Vagina (tissue), 2 donors: ENCODE results near the gene GAN. TPM values are rescaled to one million over a fixed set of nuclear protein-coding genes. Genes with fewer than 3 reads are reported as not detected.

Experiments used
- DNase-seq, 2 donors: peaks; one replicate each; pipeline ENCODE4 v3.0.0-alpha.2; 2017; ENCODE audit errors: extremely low spot score in 2 of 2
- H3K27ac ChIP-seq: fragments of 200-600 bp; sonication (generic); one replicate; pipeline ENCODE4 v1.5.1; 2019
- H3K27me3 ChIP-seq: fragments of 200-600 bp; sonication (generic); one replicate; pipeline ENCODE4 v1.5.1; 2019
- H3K36me3 ChIP-seq, 2 donors: fragments of 200-600 bp; sonication (generic); one replicate each; pipeline ENCODE4 v1.5.1; 2017 to 2019
- H3K4me1 ChIP-seq: fragments of 200-600 bp; sonication (generic); one replicate; pipeline ENCODE4 v1.5.1; 2019
- H3K4me3 ChIP-seq, 2 donors: fragments of 200-600 bp; sonication (generic); 1 replicate in 1 of 2; 2 replicates in 1 of 2; pipeline ENCODE4 v1.5.1; 2016 to 2019
- H3K9me3 ChIP-seq: fragments of 200-600 bp; sonication (generic); one replicate; pipeline ENCODE4 v1.5.1; 2019
- CTCF ChIP-seq, 3 experiments: fragments of 450-650 bp in 2 of 3; fragments of 200-600 bp in 1 of 3; sonication (generic) in 1 of 3; IDR thresholded peaks; one replicate each; pipeline ENCODE4 v1.5.1; 2017 to 2019; ENCODE audit warnings: antibody characterized with exemption in 3 of 3, mild to moderate bottlenecking in 2 of 3, moderate library complexity in 2 of 3
- POLR2A ChIP-seq, 2 donors: fragments of 450-650 bp; IDR thresholded peaks; one replicate each; pipeline ENCODE4 v1.6.1; 2017; ENCODE audit warnings: antibody characterized with exemption in 2 of 2, mild to moderate bottlenecking in 2 of 2, moderate library complexity in 2 of 2
- POLR2AphosphoS5 ChIP-seq, 2 donors: sonication (generic); formaldehyde crosslinking; IDR thresholded peaks; one replicate each; pipeline ENCODE4 v1.9.0; 2017; ENCODE audit warnings: antibody characterized with exemption in 2 of 2, mild to moderate bottlenecking in 2 of 2, low read depth in 1 of 2; ENCODE audit not compliant: insufficient read depth in 1 of 2
- intact Hi-C: fragments of 100-400 bp; cut with DNase I; formaldehyde crosslinking; loops from one replicate; pipeline ENCODE4 v1.15.1; 2023
- total RNA-seq: library from RNA; depleted of rRNA; stranded (reverse); fragments of >200 nt; gene quantifications from one replicate; pipeline ENCODE4 v1.2.3, GENCODE V29; 2016

Gene GAN
- total RNA-seq, 1 donor from 2014 or later: 20.9 TPM

DNA sequence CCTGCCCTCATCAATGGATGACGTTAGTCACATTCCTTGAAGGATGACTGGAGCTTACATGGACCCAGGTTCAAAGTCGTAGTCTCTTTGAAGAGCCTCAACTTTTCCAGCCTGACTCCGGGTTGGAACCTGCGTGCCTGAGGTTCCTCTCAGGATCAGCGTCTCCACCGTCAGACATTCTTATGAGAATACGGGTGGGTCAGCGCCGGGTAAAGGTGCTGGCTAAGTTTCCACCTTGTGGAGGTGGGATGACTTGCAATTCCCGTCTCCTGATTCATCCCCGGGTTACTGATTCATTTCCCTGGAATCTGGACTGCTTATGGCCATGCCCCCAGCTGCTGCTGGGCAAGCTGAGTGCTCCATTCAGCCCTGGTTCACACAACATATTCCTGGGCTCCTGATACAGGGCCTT is 90.9 kb downstream of the GAN start:
- TF ChIP-seq POLR2A (IDR thresholded peaks at IDR 0.05) (no peak), CTCF (IDR thresholded peaks at IDR 0.05) (no peak), POLR2AphosphoS5 (IDR thresholded peaks at IDR 0.05; ENCODE audit: insufficient read depth in 1 of 2, low read depth in 1 of 2) (peak in 1 of 2 donors; percentile 32)
- no peaks in the 10 kb centered on the region for H3K9me3 ChIP-seq
- no peaks in the 10 kb centered on the region for H3K27me3 ChIP-seq
- intact Hi-C loops: loop anchor here (5.0 to 10.0 kb wide), 2 partner anchors 209 to 317 kb away; no protein-coding TSS in a partner anchor
- H3K4me1 ChIP-seq: peaks cover 10% of the 10 kb centered on the region
- H3K36me3 ChIP-seq: no peaks in the 10 kb centered on the region
- DNase-seq: no peak
- H3K4me3 ChIP-seq: no peak overlapping the region
- H3K27ac ChIP-seq: no peak overlapping the region

DNA sequence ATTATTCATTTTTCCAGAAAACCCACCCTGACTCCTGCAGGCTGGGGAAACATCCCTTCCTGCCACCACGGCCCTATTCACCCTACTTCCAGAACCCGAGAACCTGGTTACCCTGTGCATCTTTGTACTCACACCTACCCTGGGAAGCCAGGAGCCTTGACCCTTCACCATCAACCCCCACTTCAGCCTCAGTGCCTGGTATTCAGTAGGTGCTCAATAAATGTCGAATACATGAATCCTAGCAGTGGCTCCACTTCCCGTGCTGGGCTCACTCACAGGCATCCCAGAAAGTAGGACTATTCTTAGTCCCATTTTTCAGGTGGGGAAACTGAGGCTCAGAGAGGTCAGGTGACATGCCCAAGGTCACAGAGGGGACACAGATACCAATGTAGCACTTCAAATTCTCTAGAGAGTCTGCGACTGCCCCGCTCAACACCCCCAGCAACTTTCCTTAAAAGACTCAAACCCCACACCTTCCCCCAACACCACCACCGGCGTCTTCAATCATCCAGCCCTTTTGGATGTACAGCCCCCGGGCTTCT is 93.7 kb downstream of the GAN start:
- intact Hi-C loops: loop anchor here (5.0 to 10.0 kb wide), 2 partner anchors 206 to 314 kb away; no protein-coding TSS in a partner anchor
- H3K4me1 ChIP-seq: peaks cover 7% of the 10 kb centered on the region

DNA sequence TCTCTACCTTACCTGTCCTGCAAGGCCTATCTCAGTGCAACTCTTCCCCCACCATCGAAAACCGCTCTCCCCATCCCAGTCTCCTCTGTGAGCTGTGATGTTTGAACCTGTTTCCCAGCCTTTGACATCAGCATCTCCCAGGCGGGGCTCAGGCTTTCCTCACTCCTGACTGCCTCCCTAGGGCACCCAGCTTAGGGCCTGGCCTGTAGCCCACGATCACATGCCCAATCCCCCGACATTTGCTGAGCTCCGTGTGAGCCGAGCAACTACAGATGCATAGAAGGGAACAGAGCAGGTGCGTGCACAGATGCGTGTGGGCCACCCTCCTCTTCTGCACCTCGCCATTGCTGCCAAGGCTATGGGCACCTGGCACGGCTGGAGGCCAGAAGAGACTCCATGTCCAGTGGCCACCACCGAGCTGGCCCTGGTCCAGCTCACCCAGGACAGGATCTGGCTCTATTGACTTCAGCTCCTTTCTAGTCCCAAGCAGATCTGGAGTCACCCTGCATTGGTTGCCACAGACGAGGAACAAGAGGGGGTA is 94.3 kb downstream of the GAN start:
- no peak for DNase-seq
- intact Hi-C loops: loop anchor here (5.0 to 10.0 kb wide), 2 partner anchors 206 to 313 kb away; no protein-coding TSS in a partner anchor
- TF ChIP-seq POLR2AphosphoS5 (IDR thresholded peaks at IDR 0.05; ENCODE audit: insufficient read depth in 1 of 2, low read depth in 1 of 2) (no peak), POLR2A (IDR thresholded peaks at IDR 0.05) (no peak), CTCF (IDR thresholded peaks at IDR 0.05) (no peak)

More for the DNA sequence above, 93.7 kb downstream of the GAN start:
- DNase-seq: no peak
- Histone ChIP-seq H3K9me3 (no peaks in the 10 kb centered on the region), H3K27me3 (no peaks in the 10 kb centered on the region), H3K4me3 (no peak overlapping the region), H3K27ac (no peak overlapping the region), H3K36me3 (no peaks in the 10 kb centered on the region)
- no peak for TF ChIP-seq POLR2A (IDR thresholded peaks at IDR 0.05)
- TF ChIP-seq POLR2AphosphoS5 (IDR thresholded peaks at IDR 0.05; ENCODE audit: insufficient read depth in 1 of 2, low read depth in 1 of 2): no peak
- no peak for TF ChIP-seq CTCF (IDR thresholded peaks at IDR 0.05)

DNA sequence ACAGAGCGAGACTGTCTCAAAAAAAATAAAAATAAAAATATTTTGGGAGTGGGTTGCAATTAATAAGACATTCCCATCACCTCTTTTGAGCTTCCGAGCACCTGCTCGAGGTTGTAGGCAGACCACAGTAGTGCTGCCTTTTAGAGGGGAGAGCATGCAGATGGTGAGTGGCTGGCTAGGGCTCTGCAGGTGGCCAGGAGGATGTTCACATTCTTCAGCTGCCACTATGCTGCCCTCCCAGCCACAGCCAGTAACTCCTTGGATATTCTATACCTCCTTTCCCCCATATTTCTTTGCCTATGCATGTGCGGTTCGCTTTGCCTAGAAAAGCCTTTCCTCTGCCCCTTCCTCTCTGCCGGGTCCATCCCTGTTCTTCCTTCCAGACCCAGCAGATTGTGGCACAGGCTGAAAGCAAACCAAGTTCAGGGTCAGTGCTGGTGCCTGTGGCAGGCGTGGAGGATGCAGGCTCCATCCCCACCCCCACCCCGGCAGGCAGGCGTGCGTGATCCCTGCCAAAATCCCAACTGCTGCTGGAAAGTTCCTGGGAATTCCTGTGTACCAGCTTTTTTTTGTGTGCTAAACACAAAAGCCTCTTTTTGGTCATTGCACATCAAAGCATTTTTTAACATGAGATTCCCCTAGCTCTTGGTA is 96.0 kb downstream of the GAN start:
- H3K36me3 ChIP-seq: no peaks in the 10 kb centered on the region
- no peaks in the 10 kb centered on the region for H3K9me3 ChIP-seq
- H3K27me3 ChIP-seq: no peaks in the 10 kb centered on the region
- no peak overlapping the region for H3K4me3 ChIP-seq
- intact Hi-C loops: no loop called here
- no peak for DNase-seq
- no peak overlapping the region for H3K27ac ChIP-seq
- H3K4me1 ChIP-seq: no peaks in the 10 kb centered on the region
- TF ChIP-seq POLR2A (IDR thresholded peaks at IDR 0.05) (no peak), POLR2AphosphoS5 (IDR thresholded peaks at IDR 0.05; ENCODE audit: insufficient read depth in 1 of 2, low read depth in 1 of 2) (no peak), CTCF (IDR thresholded peaks at IDR 0.05) (no peak)

More for the DNA sequence above, 94.3 kb downstream of the GAN start:
- no peaks in the 10 kb centered on the region for H3K27me3 ChIP-seq
- no peak overlapping the region for H3K4me3 ChIP-seq
- H3K4me1 ChIP-seq: peaks cover under 1% of the 10 kb centered on the region
- H3K9me3 ChIP-seq: no peaks in the 10 kb centered on the region
- no peaks in the 10 kb centered on the region for H3K36me3 ChIP-seq
- no peak overlapping the region for H3K27ac ChIP-seq
